ENCODE data around the gene VWA8.

Gene VWA8

GRCh38 chr13:41674246-41674645 lies 286.7 kb downstream of the VWA8 start (continued):
- TF ChIP-seq TCF7L2 (IDR thresholded peaks at IDR 0.05; ENCODE audit: borderline replicate concordance, low read depth, low read length) (no peak), ZNF449 (tag by site-specific recombination; IDR thresholded peaks at IDR 0.05) (no peak), BCL11A (tag by site-specific recombination; IDR thresholded peaks at IDR 0.05; ENCODE audit: low read depth) (no peak), ZNF112 (tag by site-specific recombination; IDR thresholded peaks at IDR 0.05) (no peak), ZNF404 (tag by site-specific recombination; IDR thresholded peaks at IDR 0.05) (no peak)

GRCh38 chr13:41673640-41674039 lies 287.3 kb downstream of the VWA8 start:
- ChIA-PET CTCF (interaction anchor here (1.1 kb wide), 1 partner anchor 92 kb away, joined by 3 read pairs; no protein-coding TSS in a partner anchor), POLR2A (no interaction called here)
- TF ChIP-seq ZNF2 (tag by site-specific recombination; IDR thresholded peaks at IDR 0.05) (no peak), ZNF341 (tag by site-specific recombination; IDR thresholded peaks at IDR 0.05; ENCODE audit: low read depth) (no peak), GLI2 (tag by site-specific recombination; IDR thresholded peaks at IDR 0.05; ENCODE audit: borderline replicate concordance, low read depth) (no peak), ZNF624 (tag by site-specific recombination; IDR thresholded peaks at IDR 0.05) (no peak)
- H3K36me3 ChIP-seq (ENCODE audit: control insufficient read depth in 2 of 2, insufficient read depth in 1 of 2, low read length in 2 of 2) = no peaks in the 10 kb centered on the region
- H3K27ac ChIP-seq (ENCODE audit: extremely low read depth, low read depth, low read length) = no peak overlapping the region
- no peaks in the 10 kb centered on the region for H3K9me3 ChIP-seq (ENCODE audit: control insufficient read depth, insufficient read depth, low read depth, low read length)
- no peaks in the 10 kb centered on the region for H3K4me1 ChIP-seq (ENCODE audit: control insufficient read depth, insufficient read depth, low read length)
- no peak overlapping the region for H3K4me3 ChIP-seq (ENCODE audit: low read depth, low read length)

DNA sequence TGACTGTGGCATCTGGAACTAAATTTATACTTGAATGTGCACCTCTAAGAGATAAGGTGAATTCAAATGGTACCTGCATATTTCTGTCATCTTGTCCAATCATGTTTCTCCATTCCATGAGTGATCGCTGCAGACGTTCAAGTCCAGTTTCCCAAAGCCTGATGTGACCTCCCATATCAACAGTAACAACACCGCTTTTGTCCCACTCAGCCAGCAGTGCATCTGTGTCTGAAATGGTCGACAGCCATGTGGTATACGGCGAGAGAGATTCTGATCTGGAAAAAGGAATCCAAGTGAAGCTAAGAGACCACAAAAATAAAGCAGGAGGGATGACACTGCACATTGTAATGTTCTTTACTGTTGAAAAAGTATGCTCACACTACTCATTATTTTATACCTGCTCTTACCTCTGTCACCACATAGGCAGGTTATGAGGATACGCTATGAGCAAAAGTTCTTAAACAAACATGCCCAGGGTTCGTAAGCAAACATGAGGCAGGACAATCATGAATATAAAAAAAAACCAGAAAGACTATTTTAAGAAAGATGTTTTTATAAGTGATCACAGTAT lies 290.0 kb downstream of the VWA8 start:
- ChIA-PET CTCF (interaction anchor here (0.6 to 1.0 kb wide), 2 partner anchors 110 to 440 kb away, joined by 3 to 4 read pairs; no protein-coding TSS in a partner anchor), POLR2A (no interaction called here)
- Histone ChIP-seq H3K4me1 (ENCODE audit: control insufficient read depth, insufficient read depth, low read length) (no peaks in the 10 kb centered on the region), H3K27ac (ENCODE audit: extremely low read depth, low read depth, low read length) (no peak overlapping the region), H3K9me3 (ENCODE audit: control insufficient read depth, insufficient read depth, low read depth, low read length) (no peaks in the 10 kb centered on the region), H3K4me3 (ENCODE audit: low read depth, low read length) (no peak overlapping the region), H3K36me3 (ENCODE audit: control insufficient read depth in 2 of 2, insufficient read depth in 1 of 2, low read length in 2 of 2) (no peaks in the 10 kb centered on the region)
- TF ChIP-seq ZNF26 (tag by site-specific recombination; IDR thresholded peaks at IDR 0.05) (no peak), GLIS1 (tag by site-specific recombination; IDR thresholded peaks at IDR 0.05) (no peak), ZNF707 (tag by site-specific recombination; IDR thresholded peaks at IDR 0.05) (no peak), GLIS2 (tag by site-specific recombination; IDR thresholded peaks at IDR 0.05) (no peak), ZNF621 (tag by site-specific recombination; IDR thresholded peaks at IDR 0.05) (no peak), KLF7 (tag by site-specific recombination; IDR thresholded peaks at IDR 0.05; ENCODE audit: borderline replicate concordance) (no peak), ZNF555 (tag by site-specific recombination; conservative IDR thresholded peaks at IDR 0.05) (no peak), ZNF324 (tag by site-specific recombination; IDR thresholded peaks at IDR 0.05) (no peak), ZNF221 (tag by site-specific recombination; IDR thresholded peaks at IDR 0.05; ENCODE audit: borderline replicate concordance) (no peak), ZNF2 (tag by site-specific recombination; IDR thresholded peaks at IDR 0.05) (no peak), ZNF19 (tag by site-specific recombination; IDR thresholded peaks at IDR 0.05; ENCODE audit: low read depth) (no peak), EGR2 (tag by site-specific recombination; IDR thresholded peaks at IDR 0.05; ENCODE audit: low read depth) (no peak), ZNF169 (tag by site-specific recombination; IDR thresholded peaks at IDR 0.05) (no peak), HOXC10 (CRISPR knock-in tag; IDR thresholded peaks at IDR 0.05) (no peak), PRDM6 (tag by site-specific recombination; IDR thresholded peaks at IDR 0.05) (no peak), ZNF670 (tag by site-specific recombination; IDR thresholded peaks at IDR 0.05; ENCODE audit: low read depth) (no peak)
